Neuronal stem cell (in vitro differentiated cells): ENCODE data around the gene C1QTNF4.

ENCODE experiments used
- DNase-seq: peaks from one replicate; pipeline ENCODE4 v3.0.0-alpha.2; 2013; ENCODE audit warnings: low spot score
- H2AFZ ChIP-seq: one replicate; pipeline ENCODE4 v1.6.1; 2013; ENCODE audit warnings: mild to moderate bottlenecking, low read length, inconsistent platforms
- H2AK5ac ChIP-seq: 2 replicates; pipeline ENCODE4 v1.6.1; 2013; ENCODE audit warnings: low read depth, mild to moderate bottlenecking, inconsistent platforms, low read length, moderate library complexity, mixed read lengths
- H2BK120ac ChIP-seq: 2 replicates; pipeline ENCODE4 v1.6.1; 2013; ENCODE audit warnings: low read depth, mild to moderate bottlenecking, inconsistent platforms, low read length, moderate library complexity, mixed read lengths
- H2BK12ac ChIP-seq: one replicate; pipeline ENCODE4 v1.6.1; 2013; ENCODE audit warnings: low read length, inconsistent platforms
- H2BK15ac ChIP-seq: 2 replicates; pipeline ENCODE4 v1.6.1; 2013; ENCODE audit warnings: mild to moderate bottlenecking, low read length, inconsistent platforms, mixed read lengths
- H2BK5ac ChIP-seq: one replicate; pipeline ENCODE4 v1.6.1; 2013; ENCODE audit warnings: inconsistent platforms, mild to moderate bottlenecking, low read length, moderate library complexity
- H3K14ac ChIP-seq: one replicate; pipeline ENCODE4 v1.6.1; 2013; ENCODE audit warnings: low read length, inconsistent platforms
- H3K18ac ChIP-seq: 2 replicates; pipeline ENCODE4 v1.6.1; 2013; ENCODE audit warnings: low read length, inconsistent platforms
- H3K23ac ChIP-seq: 2 replicates; pipeline ENCODE4 v1.6.1; 2013; ENCODE audit warnings: low read depth, mild to moderate bottlenecking, mixed read lengths, low read length, inconsistent platforms; ENCODE audit not compliant: poor library complexity
- H3K27ac ChIP-seq: replicated peaks from 3 replicates; pipeline ENCODE4 v1.5.1; 2013; ENCODE audit warnings: low read length, inconsistent platforms
- H3K27me3 ChIP-seq, 3 experiments: 2 replicates each; pipeline ENCODE4 v1.6.1; 2013; ENCODE audit warnings: low read length in 3 of 3, mild to moderate bottlenecking in 2 of 3, inconsistent platforms in 1 of 3, low read depth in 1 of 3, mixed read lengths in 1 of 3, moderate library complexity in 1 of 3; ENCODE audit not compliant: control insufficient read depth in 3 of 3, insufficient read depth in 3 of 3
- H3K36me3 ChIP-seq, 2 donors: replicated peaks in 1 of 2; 2 replicates each; pipeline ENCODE4 v1.6.1; 2013; ENCODE audit warnings: low read length in 2 of 2; ENCODE audit not compliant: control insufficient read depth in 2 of 2, insufficient read depth in 2 of 2
- H3K4ac ChIP-seq: 2 replicates; pipeline ENCODE4 v1.6.1; 2013; ENCODE audit warnings: inconsistent platforms, mild to moderate bottlenecking, low read length, moderate library complexity
- H3K4me1 ChIP-seq, 2 donors: 1 replicate in 1 of 2; 2 replicates in 1 of 2; pipeline ENCODE4 v1.6.1; 2013; ENCODE audit warnings: low read length in 2 of 2, low read depth in 1 of 2; ENCODE audit not compliant: control insufficient read depth in 2 of 2, insufficient read depth in 1 of 2
- H3K4me2 ChIP-seq: one replicate; pipeline ENCODE4 v1.6.1; 2013; ENCODE audit warnings: mild to moderate bottlenecking, low read length, inconsistent platforms; ENCODE audit not compliant: insufficient read depth, poor library complexity, severe bottlenecking
- H3K4me3 ChIP-seq, 2 donors: 2 replicates each; pipeline ENCODE4 v1.5.1; 2013; ENCODE audit warnings: low read length in 2 of 2, mild to moderate bottlenecking in 2 of 2, inconsistent platforms in 1 of 2, moderate library complexity in 1 of 2
- H3K79me1 ChIP-seq: one replicate; pipeline ENCODE4 v1.6.1; 2013; ENCODE audit warnings: low read depth, mild to moderate bottlenecking, inconsistent platforms, low read length, moderate library complexity
- H3K9ac ChIP-seq: one replicate; pipeline ENCODE4 v1.6.1; 2013; ENCODE audit warnings: mild to moderate bottlenecking, low read depth, low read length, inconsistent platforms; ENCODE audit not compliant: poor library complexity
- H3K9me3 ChIP-seq, 2 donors: replicated peaks in 1 of 2; 2 replicates each; pipeline versions ENCODE3 to v1.6.1; 2013; ENCODE audit warnings: low read length in 2 of 2, mild to moderate bottlenecking in 2 of 2, inconsistent platforms in 1 of 2, low read depth in 1 of 2, mixed read lengths in 1 of 2, moderate library complexity in 1 of 2; ENCODE audit not compliant: control insufficient read depth in 2 of 2, insufficient read depth in 1 of 2
- H4K8ac ChIP-seq: one replicate; pipeline ENCODE4 v1.6.1; 2013; ENCODE audit warnings: low read depth, mild to moderate bottlenecking, inconsistent platforms, low read length, moderate library complexity
- H4K91ac ChIP-seq: one replicate; pipeline ENCODE4 v1.6.1; 2013; ENCODE audit warnings: low read length, low read depth, mild to moderate bottlenecking, inconsistent platforms; ENCODE audit not compliant: poor library complexity
- WGBS, 2 donors: extraction: QIAGEN DNeasy Blood & Tissue Kit; methylation state at CpG; one replicate each; pipeline ENCODE4 v1.1.7; 2013; ENCODE audit warnings: missing lambda C conversion rate in 2 of 2, mixed read lengths in 1 of 2; ENCODE audit not compliant: insufficient read length in 2 of 2, insufficient replicate concordance in 1 of 2; ENCODE audit errors: extremely low coverage in 2 of 2; 5-methylcytosine and 5-hydroxymethylcytosine counted together

The C1QTNF4 gene

DNA sequence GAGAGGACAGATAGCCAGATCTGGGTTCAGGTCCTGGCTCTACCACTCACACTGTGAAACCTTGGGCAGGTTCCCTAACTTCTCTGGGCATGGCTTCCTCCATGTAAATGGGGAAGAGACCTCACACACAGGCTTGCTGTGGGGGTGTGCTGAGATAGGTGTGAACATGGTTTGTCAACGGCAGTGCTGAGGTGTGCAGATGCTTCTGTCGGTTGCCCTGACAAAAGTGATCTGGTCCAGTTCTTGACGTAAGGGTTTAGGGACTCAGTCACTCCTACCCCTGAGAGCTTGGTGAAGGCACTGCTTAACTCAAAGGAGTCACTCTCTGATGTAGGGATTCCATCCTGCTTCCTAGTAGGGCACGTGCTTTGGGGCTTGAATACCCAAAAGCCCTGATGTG is 2.0 kb downstream of the C1QTNF4 start:
- Histone ChIP-seq H3K27me3 (peaks cover 0 to 21% (median 3%) of the 10 kb centered on the region in 3 experiments), H2BK15ac (no peak overlapping the region), H2BK120ac (no peak overlapping the region), H3K9me3 (no peaks in the 10 kb centered on the region), H3K36me3 (no peaks in the 10 kb centered on the region), H3K4ac (no peak overlapping the region), H2AFZ (peak overlapping the region; percentile 81), H2AK5ac (no peak overlapping the region), H2BK5ac (no peak overlapping the region), H3K4me3 (no peak overlapping the region), H3K23ac (no peak overlapping the region), H3K79me1 (peaks cover 2% of the 10 kb centered on the region), H4K8ac (no peak overlapping the region), H2BK12ac (no peak overlapping the region), H3K18ac (no peak overlapping the region), H3K14ac (no peak overlapping the region), H3K4me1 (peaks cover 11 to 26% of the 10 kb centered on the region in 2 donors), H3K9ac (no peak overlapping the region), H3K4me2 (no peak overlapping the region), H4K91ac (no peak overlapping the region), H3K27ac (no peak overlapping the region)
- DNase-seq, result no peak
- no CpG with 5 or more reads among the region's 4 CpGs for WGBS, 2 donors

DNA sequence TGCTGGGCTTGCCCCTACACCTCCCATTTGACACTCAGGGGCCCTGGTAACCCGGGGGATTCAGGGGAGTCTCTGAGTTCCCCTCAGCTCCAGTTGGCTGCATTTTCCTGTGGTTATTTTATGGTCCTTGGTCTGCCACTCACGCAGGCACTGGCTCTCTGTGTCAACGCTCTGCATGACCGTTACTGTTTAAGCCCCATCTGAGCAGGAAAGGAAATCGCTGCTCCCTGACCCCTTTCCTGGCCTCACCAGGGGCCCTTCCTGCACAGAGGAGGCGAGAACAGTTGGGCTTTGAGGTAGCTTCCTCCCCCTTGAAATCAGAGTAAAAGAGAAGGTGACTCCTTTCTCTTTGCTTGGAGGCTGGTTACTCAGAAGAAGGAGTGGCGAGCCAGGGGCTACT is 2.4 kb downstream of the C1QTNF4 start:
- H3K27ac ChIP-seq, result no peak overlapping the region
- H3K18ac ChIP-seq, result no peak overlapping the region
- no peak overlapping the region for H2BK12ac ChIP-seq
- no CpG with 5 or more reads among the region's 7 CpGs for WGBS, 2 donors
- H3K9ac ChIP-seq, result no peak overlapping the region
- no peak for DNase-seq
- H2BK5ac ChIP-seq, result no peak overlapping the region
- H2BK15ac ChIP-seq, result no peak overlapping the region
- no peak overlapping the region for H3K14ac ChIP-seq
- no peak overlapping the region for H2AK5ac ChIP-seq
- no peaks in the 10 kb centered on the region for H3K9me3 ChIP-seq
- no peak overlapping the region for H3K4me2 ChIP-seq
- no peak overlapping the region for H4K91ac ChIP-seq
- H3K27me3 ChIP-seq, result peaks cover 0 to 21% (median 3%) of the 10 kb centered on the region in 3 experiments
- peaks cover 11 to 26% of the 10 kb centered on the region in 2 donors for H3K4me1 ChIP-seq
- H3K79me1 ChIP-seq, result peaks cover 2% of the 10 kb centered on the region
- no peak overlapping the region for H3K4me3 ChIP-seq
- no peak overlapping the region for H4K8ac ChIP-seq
- H3K36me3 ChIP-seq, result no peaks in the 10 kb centered on the region
- H3K4ac ChIP-seq, result no peak overlapping the region
- no peak overlapping the region for H3K23ac ChIP-seq
- H2BK120ac ChIP-seq, result no peak overlapping the region
- peak overlapping the region; percentile 81 for H2AFZ ChIP-seq

DNA sequence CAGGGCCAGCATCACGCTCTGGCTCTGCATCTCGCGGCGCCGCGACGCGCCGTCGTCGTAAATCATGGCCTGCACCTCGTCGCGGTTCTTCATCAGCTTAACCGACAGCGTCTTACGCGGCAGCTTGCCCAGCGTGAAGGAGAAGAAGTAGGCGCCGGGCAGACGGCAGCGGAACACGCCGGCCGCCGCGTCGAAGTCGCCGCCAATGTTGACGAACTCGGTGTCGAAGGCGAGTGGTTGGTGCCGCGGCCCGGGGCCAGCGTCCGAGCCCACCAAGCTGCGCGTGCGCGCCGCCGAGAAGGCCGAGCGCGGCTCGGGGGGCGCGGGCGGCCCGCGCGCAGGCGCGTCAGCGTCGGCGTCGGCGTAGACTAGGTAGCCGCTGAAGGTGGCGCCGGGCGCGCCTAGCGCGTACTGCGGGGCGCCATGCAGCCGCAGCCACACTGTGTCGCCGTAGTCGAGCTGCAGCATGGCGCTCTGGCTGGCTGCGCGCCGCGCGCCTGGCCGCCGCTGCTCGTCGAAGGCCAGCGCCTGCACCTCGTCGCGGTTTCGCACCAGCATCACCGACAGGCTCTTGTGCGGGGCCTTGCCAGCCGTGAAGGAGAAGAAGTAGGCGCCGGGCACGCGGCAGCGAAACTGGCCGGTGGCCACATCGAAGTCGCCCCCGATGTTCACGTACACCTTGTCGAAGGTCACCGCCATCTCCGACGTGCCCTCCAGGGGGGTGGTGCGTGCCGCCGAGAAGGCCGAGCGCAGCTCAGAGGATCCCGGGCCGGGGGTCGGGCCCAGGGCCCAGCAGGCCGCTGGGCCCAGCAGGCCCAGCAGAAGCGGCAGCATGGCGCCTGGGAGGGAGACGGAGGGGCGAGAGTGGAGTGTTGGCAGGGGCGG is 4.0 kb downstream of the C1QTNF4 start:
- Histone ChIP-seq H3K79me1 (peaks cover 4% of the 10 kb centered on the region), H3K27ac (no peak overlapping the region), H3K27me3 (peaks cover 0 to 19% (median 3%) of the 10 kb centered on the region in 3 experiments), H2AFZ (no peak overlapping the region), H2BK5ac (no peak overlapping the region), H3K4ac (no peak overlapping the region), H4K91ac (no peak overlapping the region), H3K4me3 (no peak overlapping the region), H2AK5ac (no peak overlapping the region), H4K8ac (no peak overlapping the region), H3K23ac (no peak overlapping the region), H2BK12ac (no peak overlapping the region), H3K14ac (no peak overlapping the region), H3K9ac (peak overlapping the region; percentile 57), H3K4me1 (peaks cover 11 to 26% of the 10 kb centered on the region in 2 donors), H2BK120ac (no peak overlapping the region), H3K36me3 (peaks cover 0 to 2% of the 10 kb centered on the region in 2 donors), H2BK15ac (no peak overlapping the region), H3K9me3 (no peaks in the 10 kb centered on the region), H3K18ac (no peak overlapping the region), H3K4me2 (no peak overlapping the region)
- WGBS, 2 donors, result no CpG with 5 or more reads among the region's 122 CpGs
- DNase-seq, result no peak

GRCh38 chr11:47589584-47589976 is 4.6 kb downstream of the C1QTNF4 start:
- peaks cover 0 to 18% (median 3%) of the 10 kb centered on the region in 3 experiments for H3K27me3 ChIP-seq
- WGBS, 2 donors, result no CpG with 5 or more reads among the region's 51 CpGs
- H2BK15ac ChIP-seq, result no peak overlapping the region
- peak overlapping the region; percentile 17 for H3K18ac ChIP-seq
- H3K4me1 ChIP-seq, result peaks cover 9 to 24% of the 10 kb centered on the region in 2 donors
- no peak overlapping the region for H2AFZ ChIP-seq
- no peak for DNase-seq
- peaks cover 0 to 8% of the 10 kb centered on the region in 2 donors for H3K36me3 ChIP-seq
- no peak overlapping the region for H2BK12ac ChIP-seq
- no peak overlapping the region for H4K8ac ChIP-seq
- no peak overlapping the region for H4K91ac ChIP-seq
- no peak overlapping the region for H3K14ac ChIP-seq
- H3K27ac ChIP-seq, result no peak overlapping the region
- H3K9me3 ChIP-seq, result no peaks in the 10 kb centered on the region
- H2AK5ac ChIP-seq, result no peak overlapping the region
- H2BK120ac ChIP-seq, result no peak overlapping the region
- no peak overlapping the region for H3K4me2 ChIP-seq
- H3K4ac ChIP-seq, result no peak overlapping the region
- H3K23ac ChIP-seq, result no peak overlapping the region
- H3K79me1 ChIP-seq, result peaks cover 4% of the 10 kb centered on the region
- H3K9ac ChIP-seq, result no peak overlapping the region
- H2BK5ac ChIP-seq, result no peak overlapping the region
- H3K4me3 ChIP-seq, result no peak overlapping the region
